ENCODE measurements around the gene SLC26A11.

The SLC26A11 gene

DNA sequence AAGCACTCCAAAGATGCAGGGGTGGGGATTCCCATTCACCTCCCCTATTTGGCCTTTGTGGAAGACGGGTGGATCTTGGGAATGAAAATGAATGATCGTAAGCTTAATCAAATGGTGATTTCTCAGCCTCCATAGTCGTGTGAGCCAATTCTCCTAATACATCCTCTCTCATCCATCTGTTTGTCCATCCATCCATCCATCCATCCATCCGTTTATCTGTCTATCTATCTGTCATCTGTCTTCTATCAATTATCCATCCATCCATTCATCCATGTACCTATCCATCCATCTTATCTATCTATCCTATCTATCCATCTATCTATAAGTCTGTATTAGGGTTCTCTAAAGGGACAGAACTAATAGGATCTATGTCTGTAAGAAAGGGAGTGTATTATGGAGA is 48.2 kb downstream of the SLC26A11 start:
- CTCF ChIA-PET = no interaction called here
- no peak for DNase-seq (ENCODE audit: extremely low spot score)
- TF ChIP-seq HDGF (IDR thresholded peaks at IDR 0.05; ENCODE audit: borderline replicate concordance) = no peak
- no peak for TF ChIP-seq SUZ12 (IDR thresholded peaks at IDR 0.05)
- no peak for TF ChIP-seq SP1 (IDR thresholded peaks at IDR 0.05)
- no peak for TF ChIP-seq NFRKB (IDR thresholded peaks at IDR 0.05)
- TF ChIP-seq, protein P1, sequence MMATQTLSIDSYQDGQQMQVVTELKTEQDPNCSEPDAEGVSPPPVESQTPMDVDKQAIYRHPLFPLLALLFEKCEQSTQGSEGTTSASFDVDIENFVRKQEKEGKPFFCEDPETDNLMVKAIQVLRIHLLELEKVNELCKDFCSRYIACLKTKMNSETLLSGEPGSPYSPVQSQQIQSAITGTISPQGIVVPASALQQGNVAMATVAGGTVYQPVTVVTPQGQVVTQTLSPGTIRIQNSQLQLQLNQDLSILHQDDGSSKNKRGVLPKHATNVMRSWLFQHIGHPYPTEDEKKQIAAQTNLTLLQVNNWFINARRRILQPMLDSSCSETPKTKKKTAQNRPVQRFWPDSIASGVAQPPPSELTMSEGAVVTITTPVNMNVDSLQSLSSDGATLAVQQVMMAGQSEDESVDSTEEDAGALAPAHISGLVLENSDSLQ (IDR thresholded peaks at IDR 0.05) = no peak
- TF ChIP-seq ELF4 (IDR thresholded peaks at IDR 0.05) = no peak
- no peak for TF ChIP-seq L3MBTL2 (conservative IDR thresholded peaks at IDR 0.05)
- TF ChIP-seq FOXA1 (IDR thresholded peaks at IDR 0.05) = no peak
- TF ChIP-seq LEF1 (IDR thresholded peaks at IDR 0.05; ENCODE audit: borderline replicate concordance) = no peak
- no peak for TF ChIP-seq FOXK2 (IDR thresholded peaks at IDR 0.05)
- no peak for TF ChIP-seq FOXM1 (IDR thresholded peaks at IDR 0.05; ENCODE audit: borderline replicate concordance)
- no peak for TF ChIP-seq BHLHE40 (IDR thresholded peaks at IDR 0.05; ENCODE audit: borderline replicate concordance)
- no peak for TF ChIP-seq ARNT (IDR thresholded peaks at IDR 0.05)
- TF ChIP-seq CTBP1 (IDR thresholded peaks at IDR 0.05; ENCODE audit: borderline replicate concordance) = no peak
- POLR2A ChIA-PET = no interaction called here

- POLR2A ChIA-PET = no interaction called here
Observed at GRCh38 chr17:80269405-80269807, 49.2 kb downstream of the SLC26A11 start.

DNA sequence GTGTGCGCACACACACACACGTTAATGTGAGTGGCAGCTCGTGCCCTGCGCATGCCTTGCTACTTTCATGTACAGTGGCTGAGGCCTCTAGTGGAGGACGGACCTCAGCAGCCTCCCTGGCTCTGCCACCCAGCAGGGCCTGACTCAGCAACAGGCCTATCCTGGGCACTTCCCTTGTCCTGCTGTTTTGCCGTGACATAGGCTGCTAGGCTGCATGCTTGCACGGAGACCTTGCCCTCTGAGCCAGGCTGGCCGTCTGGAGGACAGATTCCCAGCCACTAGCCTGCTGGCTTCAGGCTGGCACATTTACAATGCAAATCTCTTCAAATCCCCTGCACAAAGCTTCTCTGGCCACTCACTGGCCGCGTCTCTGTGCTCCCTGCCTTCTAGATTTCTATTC is 49.9 kb downstream of the SLC26A11 start:
- no peak for DNase-seq (ENCODE audit: extremely low spot score)
- ChIA-PET POLR2A (no interaction called here), CTCF (no interaction called here)
- TF ChIP-seq HDGF (IDR thresholded peaks at IDR 0.05; ENCODE audit: borderline replicate concordance) (no peak), FOXK2 (IDR thresholded peaks at IDR 0.05) (no peak), BHLHE40 (IDR thresholded peaks at IDR 0.05; ENCODE audit: borderline replicate concordance) (no peak), FOXM1 (IDR thresholded peaks at IDR 0.05; ENCODE audit: borderline replicate concordance) (no peak), ZNF384 (IDR thresholded peaks at IDR 0.05) (no peak), ELF4 (IDR thresholded peaks at IDR 0.05) (no peak), SUZ12 (IDR thresholded peaks at IDR 0.05) (no peak), ARNT (IDR thresholded peaks at IDR 0.05) (no peak), NFRKB (IDR thresholded peaks at IDR 0.05) (no peak), CTBP1 (IDR thresholded peaks at IDR 0.05; ENCODE audit: borderline replicate concordance) (no peak), L3MBTL2 (conservative IDR thresholded peaks at IDR 0.05) (no peak), TARDBP (IDR thresholded peaks at IDR 0.05) (no peak), LEF1 (IDR thresholded peaks at IDR 0.05; ENCODE audit: borderline replicate concordance) (no peak), SP1 (IDR thresholded peaks at IDR 0.05) (no peak), FOXA1 (IDR thresholded peaks at IDR 0.05) (no peak)
- TF ChIP-seq, protein P1 (IDR thresholded peaks at IDR 0.05) = no peak

More at GRCh38 chr17:80269405-80269807, 49.2 kb downstream of the SLC26A11 start:
- CTCF ChIA-PET = interaction anchor here (0.6 kb wide), 1 partner anchor 1624 kb away, joined by 5 read pairs; no protein-coding TSS in a partner anchor
- TF ChIP-seq CTBP1 (IDR thresholded peaks at IDR 0.05; ENCODE audit: borderline replicate concordance) = no peak
- no peak for TF ChIP-seq ARNT (IDR thresholded peaks at IDR 0.05)
- no peak for TF ChIP-seq HDGF (IDR thresholded peaks at IDR 0.05; ENCODE audit: borderline replicate concordance)
- TF ChIP-seq TARDBP (IDR thresholded peaks at IDR 0.05) = no peak
- no peak for TF ChIP-seq L3MBTL2 (conservative IDR thresholded peaks at IDR 0.05)
- TF ChIP-seq ZNF384 (IDR thresholded peaks at IDR 0.05) = no peak
- TF ChIP-seq FOXK2 (IDR thresholded peaks at IDR 0.05) = no peak
- TF ChIP-seq LEF1 (IDR thresholded peaks at IDR 0.05; ENCODE audit: borderline replicate concordance) = no peak
- TF ChIP-seq SP1 (IDR thresholded peaks at IDR 0.05) = no peak
- TF ChIP-seq BHLHE40 (IDR thresholded peaks at IDR 0.05; ENCODE audit: borderline replicate concordance) = no peak
- TF ChIP-seq NFRKB (IDR thresholded peaks at IDR 0.05) = no peak
- TF ChIP-seq FOXA1 (IDR thresholded peaks at IDR 0.05) = no peak
- no peak for TF ChIP-seq SUZ12 (IDR thresholded peaks at IDR 0.05)
- TF ChIP-seq, protein P1 (IDR thresholded peaks at IDR 0.05) = no peak
- no peak for TF ChIP-seq FOXM1 (IDR thresholded peaks at IDR 0.05; ENCODE audit: borderline replicate concordance)
- TF ChIP-seq ELF4 (IDR thresholded peaks at IDR 0.05) = no peak
- DNase-seq (ENCODE audit: extremely low spot score) = no peak

- ChIA-PET POLR2A (interaction anchor here (1.3 kb wide), 1 partner anchor 9 kb away, joined by 4 read pairs; no protein-coding TSS in a partner anchor), CTCF (no interaction called here)
- TF ChIP-seq BHLHE40 (IDR thresholded peaks at IDR 0.05; ENCODE audit: borderline replicate concordance) = no peak
- TF ChIP-seq, protein P1 (IDR thresholded peaks at IDR 0.05) = peak; percentile 97
- DNase-seq (ENCODE audit: extremely low spot score) = peak; percentile 85
Observed at GRCh38 chr17:80270836-80271235, 50.6 kb downstream of the SLC26A11 start.

GRCh38 chr17:80272366-80272765 is 52.1 kb downstream of the SLC26A11 start:
- ChIA-PET POLR2A (no interaction called here), CTCF (no interaction called here)
- TF ChIP-seq CTBP1 (IDR thresholded peaks at IDR 0.05; ENCODE audit: borderline replicate concordance) (no peak), LEF1 (IDR thresholded peaks at IDR 0.05; ENCODE audit: borderline replicate concordance) (no peak), BHLHE40 (IDR thresholded peaks at IDR 0.05; ENCODE audit: borderline replicate concordance) (no peak)
- no peak for DNase-seq (ENCODE audit: extremely low spot score)

DNA sequence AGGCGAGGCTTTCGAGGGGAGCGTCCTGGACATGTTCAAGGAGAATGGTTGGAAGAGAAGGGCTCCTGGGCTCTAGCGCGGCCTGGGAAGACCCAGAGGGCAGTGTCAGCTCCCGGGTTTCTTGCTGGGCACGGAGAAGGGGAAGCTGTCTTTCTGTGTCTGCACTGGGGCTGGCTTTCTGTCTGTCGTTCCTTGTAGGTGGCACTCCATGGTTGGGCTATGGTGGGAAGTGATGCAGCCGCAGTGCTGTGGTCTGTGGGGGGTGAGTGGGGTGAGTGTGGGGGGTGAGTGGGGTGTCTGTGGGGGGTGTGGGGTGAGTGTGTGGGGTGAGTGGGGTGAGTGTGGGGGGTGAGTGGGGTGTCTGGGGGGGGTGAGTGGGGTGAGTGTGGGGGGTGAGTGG is 54.1 kb downstream of the SLC26A11 start:
- TF ChIP-seq HDGF (IDR thresholded peaks at IDR 0.05; ENCODE audit: borderline replicate concordance) (no peak), BHLHE40 (IDR thresholded peaks at IDR 0.05; ENCODE audit: borderline replicate concordance) (no peak), L3MBTL2 (conservative IDR thresholded peaks at IDR 0.05) (no peak), CTBP1 (IDR thresholded peaks at IDR 0.05; ENCODE audit: borderline replicate concordance) (no peak), ZNF384 (IDR thresholded peaks at IDR 0.05) (no peak), LEF1 (IDR thresholded peaks at IDR 0.05; ENCODE audit: borderline replicate concordance) (no peak), TARDBP (IDR thresholded peaks at IDR 0.05) (no peak), FOXK2 (IDR thresholded peaks at IDR 0.05) (no peak), SUZ12 (IDR thresholded peaks at IDR 0.05) (no peak)
- POLR2A ChIA-PET = no interaction called here
- CTCF ChIA-PET = no interaction called here
- DNase-seq (ENCODE audit: extremely low spot score) = no peak

Data from HEK293T (cell line).